ENCODE results near the gene DUSP2.
A peak's percentile ranks its signal among the peaks of the same experiment; 100 is the strongest.

DNA sequence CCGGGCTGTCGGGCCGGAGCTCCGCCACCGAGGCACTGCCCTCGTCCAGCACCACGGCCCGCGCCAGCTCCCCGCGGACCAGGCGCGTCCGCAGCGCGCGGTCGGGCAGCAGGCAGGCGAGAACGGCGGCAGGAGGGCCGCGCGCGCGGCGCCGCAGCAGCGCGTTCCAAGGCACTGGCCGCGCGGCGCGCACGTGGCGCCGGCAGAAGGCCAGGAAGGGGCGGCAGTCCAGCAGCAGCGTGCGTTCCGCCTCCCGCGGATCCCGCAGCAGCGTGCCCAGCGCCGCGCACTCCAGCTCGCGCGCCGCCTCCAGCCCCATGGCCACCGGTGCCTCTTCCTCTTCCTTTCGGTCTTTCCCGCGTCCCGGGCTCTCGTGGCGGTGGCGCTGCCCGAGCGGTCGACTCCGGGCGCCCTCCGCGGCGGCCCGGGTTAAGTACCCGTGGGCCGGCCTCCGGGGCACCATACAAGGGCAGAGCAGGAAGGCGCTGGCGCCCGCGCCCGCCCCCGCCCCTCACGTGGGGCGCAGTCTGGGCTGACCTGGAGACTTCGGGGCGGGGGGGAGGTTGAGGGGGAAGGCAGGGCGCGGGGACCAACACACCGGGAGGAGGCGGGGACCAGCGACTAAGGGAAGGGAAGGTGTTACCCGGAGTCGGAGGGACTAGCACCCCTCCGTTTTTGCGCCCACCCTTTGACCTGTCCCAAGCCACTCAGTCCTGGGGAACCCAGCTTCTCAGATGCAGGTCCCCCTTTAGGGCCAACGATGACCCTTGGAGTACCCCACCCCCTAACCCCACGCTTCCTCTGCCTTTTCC lies at the start of gene DUSP2:
- TF ChIP-seq, protein P1, sequence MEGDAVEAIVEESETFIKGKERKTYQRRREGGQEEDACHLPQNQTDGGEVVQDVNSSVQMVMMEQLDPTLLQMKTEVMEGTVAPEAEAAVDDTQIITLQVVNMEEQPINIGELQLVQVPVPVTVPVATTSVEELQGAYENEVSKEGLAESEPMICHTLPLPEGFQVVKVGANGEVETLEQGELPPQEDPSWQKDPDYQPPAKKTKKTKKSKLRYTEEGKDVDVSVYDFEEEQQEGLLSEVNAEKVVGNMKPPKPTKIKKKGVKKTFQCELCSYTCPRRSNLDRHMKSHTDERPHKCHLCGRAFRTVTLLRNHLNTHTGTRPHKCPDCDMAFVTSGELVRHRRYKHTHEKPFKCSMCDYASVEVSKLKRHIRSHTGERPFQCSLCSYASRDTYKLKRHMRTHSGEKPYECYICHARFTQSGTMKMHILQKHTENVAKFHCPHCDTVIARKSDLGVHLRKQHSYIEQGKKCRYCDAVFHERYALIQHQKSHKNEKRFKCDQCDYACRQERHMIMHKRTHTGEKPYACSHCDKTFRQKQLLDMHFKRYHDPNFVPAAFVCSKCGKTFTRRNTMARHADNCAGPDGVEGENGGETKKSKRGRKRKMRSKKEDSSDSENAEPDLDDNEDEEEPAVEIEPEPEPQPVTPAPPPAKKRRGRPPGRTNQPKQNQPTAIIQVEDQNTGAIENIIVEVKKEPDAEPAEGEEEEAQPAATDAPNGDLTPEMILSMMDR (IDR thresholded peaks at IDR 0.05): no peak
- TF ChIP-seq POLR2AphosphoS5 (IDR thresholded peaks at IDR 0.05): peak in 2 of 3 donors; percentile 45 to 50
